SH-SY5Y (cell line): ENCODE data around the gene PMPCB.

Source experiments
- GATA2 ChIP-seq: IDR thresholded peaks from 2 replicates; pipeline ENCODE4 v1.6.1; 2011; ENCODE audit warnings: mild to moderate bottlenecking, low read depth, low read length
- GATA3 ChIP-seq: IDR thresholded peaks from 2 replicates; pipeline ENCODE4 v1.6.1; 2011; ENCODE audit warnings: low read depth, mild to moderate bottlenecking, low read length, moderate library complexity

DNA sequence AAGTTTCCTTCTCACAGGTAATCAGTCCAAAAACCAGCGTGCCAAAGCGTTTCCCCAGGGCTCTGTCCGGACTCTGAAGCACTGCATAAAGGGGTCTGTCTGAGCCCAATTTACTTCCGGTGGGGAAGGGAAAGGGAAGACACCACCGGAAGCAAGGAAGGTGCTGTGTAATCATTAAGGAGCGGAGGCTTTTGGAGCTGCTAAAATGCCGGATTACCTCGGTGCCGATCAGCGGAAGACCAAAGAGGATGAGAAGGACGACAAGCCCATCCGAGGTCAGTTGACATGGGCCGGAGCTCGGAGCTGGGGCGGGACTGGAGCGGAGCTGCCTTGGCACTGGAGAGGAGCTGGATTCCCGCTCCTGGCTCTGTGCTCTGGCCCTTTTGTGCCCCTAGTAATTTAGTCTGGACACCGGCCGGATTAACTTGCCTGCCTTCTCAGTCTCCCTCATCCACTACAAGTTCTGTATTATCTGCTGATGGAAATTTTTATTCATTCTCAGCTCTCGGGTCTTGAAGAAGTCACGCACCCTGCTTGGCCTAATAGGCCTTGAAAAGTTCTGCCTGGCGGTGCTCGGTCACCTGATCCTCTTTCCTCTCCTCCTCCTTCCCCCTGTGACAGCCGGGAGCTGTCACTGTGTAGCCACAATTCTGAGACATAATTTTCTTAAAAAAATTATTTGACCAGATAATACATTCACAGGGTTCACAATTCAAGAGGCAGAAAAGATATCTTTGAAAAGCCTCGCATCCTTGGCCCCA is 50.5 kb downstream of the PMPCB start, which contains the start of gene PSMC2:
- TF ChIP-seq GATA2 (no peak), GATA3 (no peak)
